HG03565 (cell line): ENCODE data around the gene ADRA1B.
A peak's percentile ranks its signal among the peaks of the same experiment; 100 is the strongest.

Experiments
- ATAC-seq: cut with Tn5 transposase; IDR thresholded peaks from one replicate; pipeline ENCODE4 v1.9.1; 2021; ENCODE audit warnings: mild to moderate bottlenecking, moderate library complexity; ENCODE audit not compliant: unreplicated experiment

Gene ADRA1B

DNA sequence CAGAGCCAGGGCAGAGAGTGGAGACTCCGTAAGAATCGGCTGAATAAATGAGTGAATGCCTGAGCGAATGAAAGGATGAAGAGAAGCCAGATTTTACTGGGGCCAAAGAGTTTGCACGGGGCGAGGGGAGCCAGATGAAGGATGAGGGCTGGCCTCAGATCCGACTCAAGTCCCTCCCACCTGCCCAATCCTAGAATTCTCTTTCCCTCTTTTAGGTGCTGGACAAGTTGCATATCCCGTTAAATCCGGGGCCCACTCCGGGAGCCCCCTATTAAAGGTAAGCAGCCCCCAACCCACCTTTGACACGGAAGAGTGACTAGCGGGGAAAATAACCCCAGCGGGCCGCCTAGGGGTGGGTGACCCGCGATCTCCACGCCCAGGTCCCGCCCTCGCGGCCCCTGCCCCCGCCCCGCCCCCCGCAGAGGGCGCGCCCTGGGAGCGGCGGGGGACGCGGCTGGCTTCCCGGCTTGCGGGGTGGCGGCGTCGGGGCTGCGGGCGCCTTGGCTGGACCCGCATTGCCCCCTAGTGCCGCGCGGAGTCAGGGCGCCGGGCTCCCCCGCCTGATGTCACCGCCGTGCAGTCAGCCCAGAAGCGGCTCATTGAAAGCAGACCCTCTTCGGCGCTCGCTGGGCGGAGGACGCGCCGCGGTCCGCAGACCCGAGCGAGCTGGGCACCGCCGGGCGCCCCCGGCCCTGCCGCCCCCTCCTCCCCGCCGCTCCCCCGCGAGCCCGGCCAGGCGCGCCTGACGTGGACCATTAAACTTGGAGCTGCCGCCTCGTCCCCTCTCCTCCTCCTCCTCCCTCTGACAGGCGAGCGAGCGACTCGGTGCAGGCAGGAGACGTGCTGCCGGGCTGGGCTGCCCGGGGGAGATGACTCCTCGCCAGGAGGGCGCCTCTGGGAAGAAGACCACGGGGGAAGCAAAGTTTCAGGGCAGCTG, at the start of gene ADRA1B:
TSS of gene ADRA1B (plus strand) at position 579 of the 937 bp plus-strand sequence. CDS start 424 bp downstream, outside the sequence.
- peak; percentile 41 for ATAC-seq

DNA sequence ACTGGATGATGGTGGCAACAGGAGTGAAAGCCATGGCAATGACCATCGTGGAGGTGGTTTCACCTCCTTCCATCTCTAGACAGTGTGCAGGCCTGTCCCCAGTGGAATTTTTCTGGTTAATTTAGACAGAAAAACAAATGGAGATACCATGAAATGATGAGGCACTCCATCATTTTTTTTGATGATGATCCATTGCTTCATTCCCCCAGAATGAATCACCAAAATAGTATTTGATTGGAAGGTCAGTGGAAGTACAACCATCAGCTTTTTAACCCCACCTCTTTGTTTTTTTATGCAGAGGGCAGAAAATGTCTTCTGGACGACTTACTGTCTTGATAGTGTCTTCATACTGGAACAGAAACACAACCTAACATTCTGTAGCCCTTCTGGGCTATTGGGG, 42.6 kb upstream of the ADRA1B start:
- no peak for ATAC-seq

DNA sequence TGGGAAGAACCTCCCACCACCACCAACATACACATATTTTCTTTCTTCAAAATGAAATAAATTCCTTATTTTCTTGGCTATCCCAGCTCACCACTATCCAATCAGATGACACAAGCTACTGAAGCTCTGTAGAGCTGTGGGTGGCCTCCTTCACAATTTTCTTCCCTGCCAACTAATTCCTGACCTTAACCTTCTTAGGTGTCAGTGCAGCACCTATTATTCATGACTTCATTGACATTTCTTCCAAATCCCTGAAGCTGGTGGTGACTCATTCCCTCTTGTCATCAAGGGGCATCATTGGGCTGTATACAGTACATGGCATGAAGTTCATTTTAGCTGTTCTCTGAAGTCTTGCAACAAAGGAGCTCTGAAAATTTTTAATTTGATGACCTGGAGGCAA, 42.0 kb upstream of the ADRA1B start:
- no peak for ATAC-seq

DNA sequence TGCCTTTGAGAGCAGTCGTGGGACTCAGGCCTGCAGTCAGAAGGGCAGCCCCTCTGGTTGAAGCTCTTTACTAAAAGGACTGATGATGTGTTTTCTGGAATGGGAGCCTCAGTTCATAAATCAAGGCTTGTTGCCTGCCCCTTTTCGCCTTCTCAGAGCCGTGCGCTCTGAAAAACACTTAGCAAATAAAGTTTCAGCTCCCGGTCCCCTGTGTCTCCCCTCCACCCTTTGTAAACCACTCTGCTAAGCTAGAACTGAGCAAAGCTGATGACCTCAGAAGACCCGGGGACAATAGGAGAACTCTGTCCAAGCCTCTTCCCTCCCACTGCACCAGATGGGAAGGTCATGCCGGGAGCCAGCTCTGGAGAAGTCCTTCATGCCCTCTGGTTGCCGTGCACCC, 39.3 kb upstream of the ADRA1B start:
- no peak for ATAC-seq

DNA sequence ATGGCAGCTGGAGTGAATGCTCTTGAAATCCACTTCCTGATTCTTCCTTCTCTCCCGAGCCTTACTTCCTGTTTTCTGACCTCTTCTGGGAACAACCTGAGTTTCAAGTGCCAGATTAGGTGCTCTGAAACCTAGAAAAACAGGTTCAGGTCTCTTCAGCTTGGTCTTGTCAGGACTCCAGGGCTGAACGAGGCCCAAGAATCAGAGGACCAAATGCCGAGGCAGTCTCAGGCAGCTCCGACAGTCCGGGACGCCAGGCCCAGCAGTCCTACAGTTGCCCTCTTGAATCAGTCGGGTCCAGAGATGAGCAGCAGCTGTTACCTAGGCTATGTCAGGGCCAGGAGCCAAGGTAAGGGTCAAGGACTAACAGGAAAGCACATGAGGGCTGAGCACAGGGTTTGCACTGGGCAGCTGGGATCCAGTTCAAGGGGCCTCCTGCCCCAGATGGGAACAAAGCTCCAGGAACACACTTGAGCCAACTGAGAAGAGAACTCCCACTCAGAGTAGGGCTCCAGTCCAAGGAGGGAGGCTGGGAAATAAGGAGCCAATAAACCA, 38.3 kb upstream of the ADRA1B start:
- ATAC-seq: no peak

DNA sequence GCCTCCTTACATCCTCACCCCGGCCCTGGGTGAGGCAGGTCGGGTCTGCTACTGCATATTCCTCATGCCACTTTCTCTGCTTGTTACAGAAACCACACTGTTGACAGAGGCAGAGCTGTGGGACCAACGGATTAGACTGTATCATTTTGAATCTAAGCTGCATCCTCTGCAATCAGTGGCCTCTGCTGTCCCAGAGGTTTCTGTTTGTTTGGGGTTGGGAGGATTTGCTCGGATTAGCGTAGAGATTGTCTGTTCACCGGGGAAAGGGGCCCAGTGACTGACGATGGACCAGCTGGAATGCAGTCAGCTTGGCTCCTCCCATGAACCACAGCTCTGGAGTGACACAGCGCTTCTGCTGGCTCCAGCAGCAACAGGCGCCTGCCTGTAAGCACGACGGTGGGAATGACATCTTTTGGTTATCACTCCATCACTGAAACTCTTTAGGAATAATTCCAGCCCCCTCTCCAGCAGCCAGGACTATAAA, 37.3 kb upstream of the ADRA1B start:
- no peak for ATAC-seq

DNA sequence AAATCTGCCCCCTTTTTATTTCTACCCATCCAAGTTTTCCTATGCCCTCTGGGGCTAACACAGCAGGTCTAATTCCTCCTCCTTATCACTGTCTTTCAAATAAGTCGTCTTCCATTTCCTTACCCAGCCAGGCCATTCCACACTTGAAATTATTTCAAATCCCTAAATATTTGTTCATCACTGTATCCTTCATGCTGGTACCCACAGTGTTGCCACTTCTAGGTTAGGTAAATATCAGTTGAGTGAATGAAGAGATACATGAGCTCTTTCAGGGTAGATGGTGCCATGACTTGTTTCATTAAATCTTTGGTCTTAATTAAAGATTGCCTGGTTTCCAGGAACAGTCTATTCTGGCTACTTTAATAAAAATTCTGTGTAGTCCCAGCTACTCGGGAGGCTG, 35.6 kb upstream of the ADRA1B start:
- ATAC-seq: no peak

DNA sequence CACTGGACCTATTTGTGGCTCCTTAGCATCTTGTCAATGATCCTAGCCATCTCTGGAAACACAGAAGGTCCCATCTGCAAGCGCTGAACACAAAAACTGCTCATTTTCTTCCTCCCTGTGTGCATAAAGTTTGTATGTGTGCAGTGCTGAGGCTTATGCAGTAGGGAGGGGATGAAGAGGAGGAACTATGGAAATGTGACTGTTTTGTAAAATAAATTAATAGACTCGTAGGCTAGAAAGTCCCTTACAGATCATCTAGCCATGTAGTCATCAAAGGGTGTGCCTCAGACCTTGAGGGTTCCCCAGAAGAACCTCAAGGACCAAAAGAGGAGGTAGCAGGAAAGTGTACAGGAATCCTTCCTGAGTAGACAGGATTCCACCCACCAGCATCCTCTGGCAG, 34.3 kb upstream of the ADRA1B start:
- no peak for ATAC-seq

DNA sequence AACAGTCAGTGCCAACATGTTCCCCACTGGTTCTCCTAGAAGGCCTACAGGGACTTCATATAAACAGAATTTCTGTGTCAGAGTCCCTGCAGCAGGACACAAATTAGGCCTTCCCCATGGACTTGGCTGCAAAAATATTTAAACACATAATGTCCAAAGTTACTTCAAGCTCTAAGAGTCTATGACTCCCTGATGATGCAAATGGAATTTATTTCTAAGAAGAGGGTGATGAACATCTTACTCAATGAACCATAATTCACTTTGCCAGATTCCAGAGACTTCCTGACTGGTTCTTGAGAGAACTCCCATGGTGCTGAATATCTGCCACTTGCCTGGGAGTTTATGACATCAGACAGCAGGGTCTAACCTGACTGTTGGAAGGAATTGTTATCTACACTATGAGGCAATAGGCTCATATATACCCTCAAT, 32.7 kb upstream of the ADRA1B start:
- ATAC-seq: no peak

DNA sequence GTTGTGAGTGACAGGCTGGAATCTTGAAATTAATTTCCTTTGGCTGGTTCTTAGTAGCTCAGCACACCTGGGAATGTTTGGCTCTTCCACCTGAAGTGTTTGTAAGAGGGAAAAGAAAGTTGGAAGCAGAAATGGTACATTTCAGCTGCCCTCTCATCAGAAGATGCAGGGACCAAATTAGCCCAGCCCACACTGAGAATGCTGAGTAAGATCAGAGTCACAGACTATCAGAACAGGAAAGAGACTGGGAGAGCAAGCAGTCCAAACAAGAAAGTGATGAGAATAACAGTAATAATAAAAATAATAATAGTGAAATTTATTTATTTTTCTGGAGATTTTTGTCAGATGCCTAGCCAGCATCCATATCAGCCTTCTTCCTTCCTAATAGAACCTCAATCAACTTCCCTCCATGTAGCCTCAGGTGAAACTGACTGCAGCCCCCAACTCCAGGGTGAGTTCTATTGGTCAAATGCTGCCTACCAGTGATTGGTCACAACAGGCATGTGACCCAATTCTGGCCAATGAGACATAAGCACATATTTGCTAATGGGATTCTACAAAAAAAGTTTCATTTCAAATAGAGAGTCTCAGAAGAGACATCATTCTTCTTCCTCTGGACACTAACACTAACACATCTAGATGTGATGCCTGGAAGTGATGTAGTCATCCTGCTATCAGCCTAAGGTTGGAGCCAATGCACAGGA, 31.2 kb upstream of the ADRA1B start:
- no peak for ATAC-seq

DNA sequence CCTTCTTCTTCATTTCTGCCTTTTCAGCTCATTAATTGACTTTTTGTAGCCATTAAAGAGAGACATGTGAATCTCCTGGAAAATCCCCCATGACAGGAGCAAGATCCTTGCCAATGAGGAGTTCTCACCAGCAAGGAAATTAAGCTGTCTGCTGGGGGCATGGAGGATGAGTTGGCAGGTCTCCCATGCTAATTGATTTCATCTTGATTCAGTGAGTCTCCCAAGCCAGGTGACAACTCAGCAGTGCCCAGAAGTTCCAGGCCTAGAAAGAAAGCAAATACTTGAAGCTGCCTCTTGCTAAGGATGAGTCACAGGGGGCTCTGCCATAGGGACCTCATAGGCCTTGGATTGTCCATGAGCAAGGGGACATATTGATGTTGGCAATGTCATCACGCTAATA, 30.0 kb upstream of the ADRA1B start:
- ATAC-seq: no peak

DNA sequence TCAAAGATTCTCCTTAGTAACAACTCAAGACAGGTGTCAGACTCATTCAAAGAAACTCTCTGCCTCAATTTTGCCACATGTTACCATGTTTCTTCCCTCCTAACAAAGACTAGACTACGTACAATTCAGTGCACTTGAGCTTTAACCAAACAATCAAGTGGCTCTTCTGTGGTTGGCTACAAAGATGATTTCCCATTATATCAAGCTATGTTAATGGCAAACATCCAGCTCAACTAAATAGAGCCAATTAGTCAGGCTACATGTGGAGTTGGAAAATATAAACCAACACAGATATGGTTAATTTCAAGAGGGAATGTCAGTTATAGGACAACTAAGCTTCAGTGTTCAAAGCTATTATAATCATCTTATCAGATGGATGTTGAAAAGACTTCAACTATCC, 29.2 kb upstream of the ADRA1B start:
- ATAC-seq: no peak

DNA sequence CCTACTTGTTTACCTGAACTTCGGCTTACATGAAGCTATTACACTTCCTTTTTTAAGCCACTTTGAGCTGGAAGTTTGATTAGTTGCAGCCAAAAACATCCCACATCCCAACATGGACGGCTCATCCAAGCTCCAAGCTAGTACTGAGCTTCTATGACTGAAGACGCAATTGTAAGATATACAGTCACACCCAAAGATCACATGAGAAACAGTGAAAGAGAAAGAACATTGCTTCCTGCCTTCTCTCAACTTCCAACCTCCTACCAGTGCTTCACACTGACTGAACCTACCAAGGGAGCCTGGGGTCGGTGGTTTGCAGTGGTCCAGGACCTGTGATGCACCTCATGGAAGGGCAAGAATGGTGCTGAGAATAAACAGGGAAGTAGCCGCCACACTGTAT, 27.4 kb upstream of the ADRA1B start:
- ATAC-seq: no peak

DNA sequence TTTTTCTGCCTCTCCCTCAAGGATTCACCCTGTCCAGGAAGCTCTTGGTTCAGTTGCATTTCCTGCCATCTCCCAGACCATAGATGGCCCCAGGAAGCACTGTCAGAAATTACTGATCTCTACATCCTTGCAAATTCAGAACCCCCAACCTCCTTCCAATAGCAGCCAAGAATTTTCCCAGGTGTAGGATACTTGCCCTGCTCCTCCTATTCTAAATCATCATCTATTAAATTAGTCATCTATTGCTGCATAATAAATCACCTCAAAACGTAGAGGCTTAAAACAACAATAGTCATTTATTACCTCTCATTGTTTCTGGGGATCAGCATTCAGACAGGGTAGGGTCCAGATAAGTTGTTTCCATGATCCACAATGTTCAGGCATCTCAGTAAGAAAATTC, 26.1 kb upstream of the ADRA1B start:
- no peak for ATAC-seq

DNA sequence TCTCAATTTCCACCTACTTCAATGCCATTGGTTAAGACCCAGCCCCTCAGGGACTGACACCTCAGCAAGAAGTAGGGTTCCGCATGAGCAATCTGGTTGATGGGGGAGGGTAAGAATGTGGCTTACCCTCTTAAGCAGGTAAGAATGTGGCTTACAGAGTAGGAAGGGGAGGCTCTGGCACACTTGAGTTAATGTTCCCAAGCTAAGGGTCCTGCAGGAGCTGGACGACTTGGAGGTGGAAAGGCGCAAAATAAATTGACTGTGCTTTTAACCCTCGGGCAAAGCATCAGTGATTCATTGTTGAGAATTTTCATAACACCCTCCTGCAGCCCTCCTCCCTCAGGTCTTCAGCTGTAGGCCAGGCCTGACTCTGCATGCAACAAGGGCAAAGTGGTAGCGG, 24.9 kb upstream of the ADRA1B start:
- ATAC-seq: no peak

DNA sequence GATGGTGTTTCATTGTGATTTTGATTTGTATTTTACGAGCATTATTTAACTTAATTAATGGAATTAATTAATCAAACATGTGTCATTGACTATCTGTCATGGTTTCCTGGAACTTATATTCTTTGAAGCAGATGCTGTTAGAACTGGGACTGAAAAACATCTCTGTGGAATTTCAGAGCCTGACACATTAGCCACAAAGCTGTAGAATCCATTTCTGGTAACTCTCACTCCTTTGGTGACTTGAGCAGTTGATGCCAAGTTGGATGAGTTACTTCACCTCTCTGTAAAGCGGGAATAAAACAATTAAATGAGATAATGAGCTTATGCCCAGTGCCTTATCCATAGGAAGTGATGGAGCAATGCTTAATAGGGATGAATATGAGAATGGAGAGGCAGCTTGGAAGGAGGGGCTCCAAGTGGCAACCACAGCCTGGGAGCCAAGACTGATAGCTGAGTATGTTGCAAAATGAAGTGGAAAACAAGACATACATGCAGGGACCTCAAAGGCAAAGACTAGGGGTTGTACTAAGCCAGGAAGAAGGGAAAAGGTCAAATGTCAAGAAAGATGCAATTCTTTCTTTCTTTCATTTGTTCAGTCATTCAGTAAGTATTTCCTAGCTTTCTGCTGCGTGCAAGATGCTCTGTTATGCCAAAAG, 23.1 kb upstream of the ADRA1B start:
- no peak for ATAC-seq

DNA sequence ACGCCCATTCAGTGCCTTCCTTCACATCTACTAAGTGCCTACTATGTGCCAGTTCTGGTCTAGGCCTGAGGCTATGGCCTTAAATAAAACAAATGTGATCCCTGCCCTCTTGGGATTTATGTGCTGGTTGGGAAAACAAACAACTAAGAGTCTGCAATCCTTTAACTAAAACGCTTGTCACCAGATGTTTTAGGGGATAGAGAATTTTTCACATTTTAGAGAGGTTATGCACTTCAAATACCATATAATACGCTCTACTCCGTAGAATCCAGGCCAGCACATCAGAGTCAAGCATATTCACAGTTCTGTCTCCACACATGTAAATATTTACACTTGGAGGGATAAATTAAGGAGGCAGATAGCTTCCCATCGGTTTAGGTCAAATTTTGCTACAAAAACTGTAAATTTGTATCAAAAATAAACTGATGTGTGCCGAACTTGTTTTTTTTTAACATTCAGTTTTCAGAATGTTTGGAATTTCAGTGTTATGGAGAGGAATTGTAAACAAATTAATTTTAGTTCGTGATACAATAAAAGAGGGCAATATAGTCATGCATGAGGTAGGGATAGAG, 22.0 kb upstream of the ADRA1B start:
- no peak for ATAC-seq

DNA sequence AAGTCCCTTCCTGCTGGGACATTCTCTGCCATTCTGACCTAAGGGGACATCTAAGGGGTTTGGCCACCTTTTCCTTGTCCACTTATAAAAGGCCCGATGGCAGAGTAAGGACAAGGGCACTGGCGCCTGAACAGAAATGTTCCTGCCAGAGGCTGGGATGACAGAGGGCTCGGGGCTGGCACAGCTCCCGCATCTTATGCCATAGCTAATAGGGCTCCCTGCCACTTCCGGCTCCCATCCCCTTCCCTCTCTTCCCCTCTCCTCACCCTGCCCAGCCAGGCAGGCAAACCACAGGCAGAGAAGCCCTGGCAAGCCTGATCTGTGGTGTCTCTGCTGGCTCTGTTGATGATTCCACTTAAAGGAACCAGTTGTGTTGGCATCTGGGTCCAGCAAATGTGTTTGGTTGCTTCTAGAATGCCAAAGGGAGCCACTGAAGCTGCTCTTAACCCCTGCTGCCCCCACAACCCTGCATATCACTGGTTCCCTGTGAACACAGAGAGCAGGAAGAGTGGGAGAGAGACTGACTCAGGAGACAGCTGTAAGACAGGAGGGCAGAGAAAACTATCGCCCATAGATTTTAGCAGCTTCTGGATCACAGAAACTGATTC, 18.4 kb upstream of the ADRA1B start:
- ATAC-seq: no peak

DNA sequence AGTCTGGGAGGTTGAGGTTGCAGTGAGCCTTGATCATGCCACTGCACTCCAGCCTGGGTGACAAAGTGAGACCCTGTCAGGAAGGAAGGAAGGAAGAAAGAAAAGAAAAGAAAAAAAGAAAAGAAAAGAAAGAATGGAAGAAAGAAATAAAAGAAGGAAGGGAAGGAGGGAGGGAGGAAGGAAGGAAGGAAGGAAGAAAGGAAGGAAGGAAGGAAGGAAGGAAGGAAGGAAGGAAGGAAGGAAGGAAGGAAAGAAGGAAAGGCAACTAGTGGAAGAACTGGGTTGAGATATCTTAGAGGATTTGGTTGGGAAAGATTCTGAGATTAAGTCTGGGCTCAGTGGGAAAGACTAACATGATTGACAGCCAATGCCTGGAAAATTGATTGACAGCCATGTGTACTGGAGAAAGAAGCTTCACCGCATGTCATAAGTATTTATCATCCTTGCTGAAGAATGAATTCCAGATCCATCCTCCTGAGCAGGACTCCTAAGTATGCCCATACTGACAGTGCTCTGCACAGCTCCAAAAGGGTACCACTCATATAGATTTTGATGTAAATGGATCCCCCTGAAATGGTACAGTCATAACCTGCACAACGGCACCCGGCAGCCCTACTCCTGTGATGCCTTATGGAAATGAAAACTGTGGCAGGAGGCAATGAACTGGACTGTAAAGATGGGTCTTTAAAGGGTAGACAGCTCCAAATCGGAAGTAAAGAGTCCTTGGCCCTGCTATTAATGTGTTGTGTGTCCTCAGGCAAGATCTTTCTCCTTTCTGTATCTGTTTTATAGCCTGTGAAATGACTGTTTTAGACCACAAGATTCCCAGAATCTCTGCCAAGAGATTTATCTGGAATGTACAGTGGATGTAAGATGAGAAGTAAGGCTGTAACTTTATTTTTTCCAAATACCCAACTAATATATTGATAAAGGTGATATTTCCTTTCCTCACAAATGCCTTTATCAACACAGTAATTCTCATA, 16.9 kb upstream of the ADRA1B start:
- ATAC-seq: no peak
